PC-9 (cell line): ENCODE data around the gene MCM5.

Experiments used
- CTCF ChIP-seq: fragments of 200-600 bp; sonication (generic); conservative IDR thresholded peaks from 2 replicates; pipeline ENCODE4 v1.6.1; 2017; ENCODE audit warnings: mixed run types, antibody characterized with exemption, mild to moderate bottlenecking, moderate library complexity
- EZH2 ChIP-seq: fragments of 200-600 bp; sonication (generic); IDR thresholded peaks from 2 replicates; pipeline ENCODE4 v1.8.0; 2017; ENCODE audit warnings: antibody characterized with exemption, low read depth

- TF ChIP-seq CTCF (no peak), EZH2 (no peak)
Measured at GRCh38 chr22:35417606-35418005, 17.7 kb downstream of the MCM5 start.
